Measurements from ENCODE around the gene PANK1.

GRCh38 chr10:89652806-89653370 is 7.8 kb upstream of the PANK1 start:
- no peak for TF ChIP-seq CTCF (IDR thresholded peaks at IDR 0.05)
- TF ChIP-seq POLR2AphosphoS5 (IDR thresholded peaks at IDR 0.05), result no peak
